NCI-H1105 (cell line): ENCODE data around the gene ARHGAP33.

ENCODE experiments used
- DNase-seq: peaks from one replicate; lab custom pipeline; 2025; lab: John Stamatoyannopoulos, UW

Gene ARHGAP33

GRCh38 chr19:35740423-35741202 lies 34.8 kb upstream of the ARHGAP33 start:
- peak; percentile 100 for DNase-seq

DNA sequence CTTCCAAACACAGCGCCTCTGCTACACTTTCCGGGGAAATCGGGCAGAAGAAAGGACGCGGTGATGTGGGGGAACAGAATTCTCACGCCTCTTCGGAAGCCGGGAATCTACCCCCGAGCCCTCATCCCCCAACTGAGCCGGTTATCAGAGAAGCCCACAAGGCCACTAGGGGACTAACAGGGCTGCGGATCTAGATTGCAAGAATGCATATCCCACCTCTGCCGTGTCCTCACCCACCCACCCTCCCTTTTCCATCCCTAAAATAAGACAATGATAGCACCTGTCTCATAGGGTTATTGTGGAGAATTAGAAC lies 34.2 kb upstream of the ARHGAP33 start:
- DNase-seq = no peak

- DNase-seq = no peak
These were observed 33.1 kb upstream of the ARHGAP33 start, which contains the start of gene IGFLR1 for GRCh38 chr19:35742121-35742724. Gene IGFLR1, minus strand, starts transcription at chr19:35742452. Its CDS starts 1,272 bp downstream, at chr19:35741180.

- no peak for DNase-seq
These were observed 31.5 kb upstream of the ARHGAP33 start for GRCh38 chr19:35743640-35744429.

DNA sequence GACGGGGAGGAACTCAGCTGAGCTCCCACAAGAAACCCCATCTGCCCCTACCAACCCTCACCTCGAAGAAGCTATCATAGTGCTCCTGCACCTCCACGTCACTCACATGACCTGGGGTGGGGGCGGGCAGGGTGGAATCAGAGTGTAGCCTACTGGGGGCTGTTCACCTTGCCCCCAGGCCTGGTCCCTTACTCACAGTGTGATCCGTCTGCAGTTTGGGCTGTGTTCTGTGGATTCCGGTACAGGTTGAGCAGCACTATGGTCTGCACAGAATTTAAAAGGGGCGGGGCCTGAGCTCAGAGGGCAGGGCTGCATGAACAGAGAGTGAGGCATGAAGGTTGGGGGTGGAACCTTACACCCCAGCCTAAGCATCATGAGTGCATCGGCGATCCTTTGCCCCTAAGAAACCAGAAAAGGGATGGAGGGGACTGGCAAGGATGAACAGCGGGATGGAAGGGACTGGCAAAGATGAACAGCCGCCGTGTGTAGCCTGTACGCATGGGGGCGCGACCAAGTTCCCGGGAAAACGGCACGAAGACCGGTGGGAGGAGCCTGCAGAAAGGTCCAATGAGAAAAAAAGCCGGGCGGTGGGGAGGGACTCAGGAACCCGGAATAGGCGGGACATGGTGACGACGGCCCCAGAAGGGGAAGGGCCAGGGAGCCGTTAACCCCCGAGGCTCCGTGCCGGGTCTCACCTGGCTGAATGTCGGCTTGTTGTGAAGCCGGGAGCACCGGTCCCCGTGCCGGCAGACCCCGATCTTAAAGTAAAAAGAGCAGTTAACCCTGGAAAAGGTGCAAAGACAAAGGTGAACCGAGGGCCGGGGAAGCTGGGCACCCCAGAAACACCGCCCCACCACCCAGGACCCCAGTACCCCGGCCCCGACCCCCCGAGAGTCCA lies 30.7 kb upstream of the ARHGAP33 start:
- peak; percentile 97 for DNase-seq

GRCh38 chr19:35745328-35746086 lies 29.9 kb upstream of the ARHGAP33 start, which contains the start of the genes PSENEN and U2AF1L4:
Gene PSENEN, plus strand, starts transcription at chr19:35745651. Its CDS starts 280 bp downstream, at chr19:35745931.
Gene U2AF1L4, minus strand, starts transcription at chr19:35745418. Its CDS starts 27 bp downstream, at chr19:35745391.
- DNase-seq = peak; percentile 99

DNA sequence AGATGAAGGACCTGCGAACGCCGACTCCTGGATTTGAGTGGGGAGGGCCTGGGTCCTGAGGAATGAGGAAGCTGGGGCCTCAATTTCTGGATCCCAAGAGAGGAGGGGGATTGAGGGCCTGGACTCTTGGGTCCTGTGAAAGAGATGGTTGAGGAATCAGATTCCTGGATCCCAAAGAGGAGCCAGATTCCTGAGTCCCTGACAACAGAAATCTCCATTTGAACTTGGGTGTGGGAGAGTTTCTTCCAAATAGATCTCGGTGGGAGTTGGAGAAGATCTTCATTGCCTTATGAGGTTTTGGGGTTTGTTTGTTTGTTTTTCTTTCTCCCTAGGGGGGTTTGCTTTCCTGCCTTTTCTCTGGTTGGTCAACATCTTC lies 29.3 kb upstream of the ARHGAP33 start:
- no peak for DNase-seq

DNA sequence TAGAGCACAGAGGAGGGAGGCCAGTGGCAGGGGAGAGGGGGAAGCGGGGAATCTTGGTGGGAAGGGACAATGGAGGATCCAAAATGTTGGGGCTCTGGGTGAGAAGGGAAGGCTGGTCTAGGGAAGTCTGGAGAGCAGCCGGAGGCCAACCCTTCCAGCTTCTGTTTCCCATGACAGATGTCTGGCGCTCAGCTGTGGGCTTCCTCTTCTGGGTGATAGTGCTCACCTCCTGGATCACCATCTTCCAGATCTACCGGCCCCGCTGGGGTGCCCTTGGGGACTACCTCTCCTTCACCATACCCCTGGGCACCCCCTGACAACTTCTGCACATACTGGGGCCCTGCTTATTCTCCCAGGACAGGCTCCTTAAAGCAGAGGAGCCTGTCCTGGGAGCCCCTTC lies 28.8 kb upstream of the ARHGAP33 start:
- no peak for DNase-seq

GRCh38 chr19:35748106-35749020 lies 27.0 kb upstream of the ARHGAP33 start, which contains the start of gene LIN37:
Gene LIN37, plus strand, starts transcription at chr19:35748576. Its CDS starts 149 bp downstream, at chr19:35748725.
- peak; percentile 99 for DNase-seq

- no peak for DNase-seq
These were observed 25.2 kb upstream of the ARHGAP33 start for GRCh38 chr19:35750167-35750566.

GRCh38 chr19:35751839-35752745 lies 23.3 kb upstream of the ARHGAP33 start:
- no peak for DNase-seq

DNA sequence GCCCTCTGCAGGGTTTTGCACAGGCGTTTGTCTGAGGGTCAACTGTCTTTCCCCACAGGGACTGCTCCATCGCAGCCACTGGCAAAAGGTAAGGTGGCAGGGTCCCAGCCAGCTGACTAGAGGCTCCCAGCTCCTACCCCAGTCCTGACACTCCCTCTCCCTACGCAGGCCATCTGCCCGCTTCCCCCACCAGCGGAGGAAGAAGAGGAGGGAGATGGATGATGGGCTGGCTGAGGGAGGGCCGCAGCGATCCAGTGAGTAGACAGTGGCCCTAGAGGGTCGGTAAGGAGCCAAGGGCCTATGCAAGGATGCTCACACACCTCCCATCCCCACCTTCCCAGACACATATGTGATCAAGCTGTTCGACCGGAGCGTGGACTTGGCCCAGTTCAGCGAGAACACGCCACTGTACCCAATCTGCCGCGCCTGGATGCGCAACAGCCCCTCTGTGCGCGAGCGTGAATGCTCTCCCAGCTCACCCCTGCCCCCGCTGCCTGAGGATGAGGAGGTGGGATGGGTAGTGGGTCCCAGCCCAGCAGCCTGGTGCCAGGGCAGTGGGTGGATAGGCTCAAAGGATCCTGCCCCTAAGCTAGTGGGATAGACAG lies 22.5 kb upstream of the ARHGAP33 start:
- no peak for DNase-seq

DNA sequence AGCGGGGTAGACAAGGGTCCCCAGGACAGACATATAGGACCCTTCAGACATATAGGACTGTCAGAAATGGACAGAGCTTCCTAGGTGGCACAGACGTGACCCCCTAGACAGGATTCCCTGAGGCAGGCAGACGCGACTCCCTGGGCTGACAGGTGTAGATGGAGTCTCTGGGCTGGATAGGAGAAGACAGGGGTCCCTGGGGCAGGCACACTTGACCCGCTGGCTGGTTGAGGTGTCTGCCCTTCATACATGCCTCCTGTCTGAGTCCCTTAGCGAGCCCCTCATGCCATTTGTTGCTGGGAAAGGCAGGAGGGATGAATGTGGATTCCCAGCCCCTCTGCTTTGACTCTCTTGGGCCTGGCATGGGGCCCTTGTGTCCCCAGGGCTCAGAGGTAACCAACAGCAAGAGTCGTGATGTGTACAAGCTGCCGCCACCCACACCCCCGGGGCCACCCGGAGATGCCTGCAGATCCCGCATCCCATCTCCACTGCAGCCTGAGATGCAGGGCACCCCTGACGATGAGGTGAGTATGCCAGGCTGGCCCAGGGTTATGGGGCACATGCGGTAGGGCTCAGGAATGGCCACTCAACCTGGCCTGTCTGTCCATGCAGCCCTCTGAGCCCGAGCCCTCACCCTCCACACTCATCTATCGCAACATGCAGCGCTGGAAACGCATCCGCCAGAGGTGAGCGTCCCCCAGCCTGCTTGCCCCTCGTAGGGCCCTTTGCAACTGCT lies 21.6 kb upstream of the ARHGAP33 start:
- DNase-seq = no peak

- no peak for DNase-seq
These were observed 20.8 kb upstream of the ARHGAP33 start for GRCh38 chr19:35754370-35755130.

DNA sequence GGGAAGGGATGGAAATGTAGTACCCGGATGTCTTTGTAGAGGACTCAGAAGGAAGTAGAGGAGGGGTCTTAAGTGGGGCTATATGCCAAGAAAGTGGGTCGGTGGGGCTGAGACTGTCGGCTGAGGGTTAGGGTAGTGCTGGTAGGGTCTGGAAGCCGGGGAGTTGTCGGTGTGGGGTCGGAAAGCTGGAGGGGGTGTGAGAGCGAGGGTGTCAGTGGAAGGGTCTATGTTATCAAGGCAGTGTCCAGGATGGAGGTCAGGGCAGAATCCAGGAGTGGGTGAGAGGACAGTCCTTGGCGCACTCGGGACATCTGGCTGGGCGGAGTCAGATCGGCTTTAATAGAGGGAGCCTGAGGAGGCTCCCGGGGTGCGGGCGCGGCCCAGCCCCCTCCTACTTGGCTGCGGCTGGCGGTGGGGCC lies 20.2 kb upstream of the ARHGAP33 start:
- DNase-seq = no peak

GRCh38 chr19:35755550-35756376 lies 19.6 kb upstream of the ARHGAP33 start:
- DNase-seq = no peak
